AG20443 (cell line): Measurements from ENCODE around the gene MRPS27.
"Not testable (repeated sequence)": the region's sequence is repeated elsewhere in the genome, so short reads cannot be mapped to it uniquely, and the experiment has no call there.

Experiments used
- DNase-seq: peaks from one replicate; pipeline ENCODE4 v3.0.0; 2012; ENCODE audit warnings: low spot score, mixed read lengths

MRPS27 gene

DNA sequence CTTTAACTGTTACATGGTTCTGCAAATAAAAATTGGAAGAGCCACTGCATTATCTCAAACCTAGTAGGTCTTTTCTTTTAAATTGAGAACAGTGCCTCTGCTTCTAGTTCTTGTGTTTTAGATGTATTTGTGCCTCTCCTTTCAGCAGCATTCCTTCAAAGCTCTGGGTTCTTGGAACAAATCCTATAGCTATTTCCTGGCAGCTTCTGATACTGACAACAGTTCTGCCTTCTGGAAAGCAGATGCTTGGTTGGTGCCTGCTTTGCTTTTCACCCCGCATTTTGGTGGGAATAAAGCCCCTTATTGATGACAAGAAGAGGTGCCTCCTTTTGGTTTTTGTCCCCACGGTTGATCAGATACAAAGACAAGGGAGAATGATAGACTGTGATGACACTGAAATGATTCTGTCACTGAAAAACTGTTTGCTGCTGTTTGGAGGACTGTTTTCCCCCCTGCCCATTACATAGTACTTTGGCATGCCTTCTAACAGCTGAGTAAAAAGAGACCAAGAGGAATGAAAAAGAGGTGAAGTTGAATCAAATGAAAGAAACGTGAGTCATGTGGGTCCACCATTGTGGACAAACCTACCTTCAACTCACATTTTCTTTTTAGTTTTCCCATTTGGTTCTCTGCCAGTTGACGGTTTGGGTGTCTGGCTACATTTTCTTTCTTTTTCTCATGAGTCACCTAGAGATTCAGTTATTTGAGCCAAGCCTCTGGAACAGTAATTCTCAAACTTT lies 5.7 kb upstream of the MRPS27 start:
- DNase-seq: peak; percentile 45

DNA sequence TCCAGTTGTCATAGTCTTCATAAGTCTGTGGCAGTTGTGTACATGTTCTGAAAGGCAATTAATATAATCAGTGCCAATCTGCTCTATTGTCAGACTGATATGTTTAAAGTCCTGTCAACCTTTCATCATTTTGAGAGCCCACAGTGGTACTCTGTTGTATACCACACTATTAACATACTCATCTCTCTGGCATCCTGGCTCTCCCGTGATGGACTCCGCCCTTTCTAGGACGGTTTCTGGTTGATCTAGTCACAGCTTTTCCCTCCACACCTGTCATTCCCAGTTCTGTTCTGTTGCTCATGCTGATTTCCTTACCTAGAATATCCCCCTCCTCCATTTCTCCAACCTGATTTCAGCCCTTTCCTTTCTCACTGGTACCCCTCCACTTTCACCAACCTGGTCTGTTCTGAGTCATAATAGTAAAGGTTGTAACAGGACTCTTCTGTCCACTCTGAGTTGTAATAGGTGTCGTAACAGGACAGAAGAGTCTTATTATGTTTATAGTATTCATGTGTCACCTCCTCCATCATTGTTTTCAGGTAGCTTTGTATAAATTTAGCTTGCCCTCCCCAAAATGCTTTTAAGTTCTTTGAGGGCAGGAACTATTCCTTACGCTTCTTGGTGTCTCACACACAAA lies 4.3 kb upstream of the MRPS27 start:
- no peak for DNase-seq

DNA sequence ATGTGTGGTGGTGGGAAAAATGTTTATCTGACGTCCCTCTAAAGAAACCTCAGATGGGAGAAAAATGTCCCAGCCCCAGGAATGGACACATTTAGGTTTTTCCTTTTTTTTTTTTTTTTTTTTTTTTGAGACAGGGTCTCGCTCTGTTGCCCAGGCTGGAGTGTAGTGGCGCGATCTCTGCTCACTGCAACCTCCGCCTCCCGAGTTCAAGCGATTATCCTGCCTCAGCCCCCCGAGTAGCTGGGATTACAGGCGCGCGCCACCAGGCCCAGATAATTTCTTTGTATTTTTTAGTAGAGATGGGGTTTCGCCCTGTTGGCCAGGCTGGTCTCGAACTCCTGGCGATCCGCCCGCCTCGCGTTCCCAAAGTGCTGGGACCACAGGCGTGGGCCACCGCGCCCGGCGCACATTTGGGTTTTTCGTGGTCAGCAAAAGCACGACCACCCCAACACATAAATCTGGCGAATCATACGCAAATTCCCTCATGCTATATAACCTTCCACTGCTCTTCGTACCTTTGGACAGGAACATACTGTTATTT lies 535 bp downstream of the MRPS27 start:
- DNase-seq: not testable (repeated sequence)

DNA sequence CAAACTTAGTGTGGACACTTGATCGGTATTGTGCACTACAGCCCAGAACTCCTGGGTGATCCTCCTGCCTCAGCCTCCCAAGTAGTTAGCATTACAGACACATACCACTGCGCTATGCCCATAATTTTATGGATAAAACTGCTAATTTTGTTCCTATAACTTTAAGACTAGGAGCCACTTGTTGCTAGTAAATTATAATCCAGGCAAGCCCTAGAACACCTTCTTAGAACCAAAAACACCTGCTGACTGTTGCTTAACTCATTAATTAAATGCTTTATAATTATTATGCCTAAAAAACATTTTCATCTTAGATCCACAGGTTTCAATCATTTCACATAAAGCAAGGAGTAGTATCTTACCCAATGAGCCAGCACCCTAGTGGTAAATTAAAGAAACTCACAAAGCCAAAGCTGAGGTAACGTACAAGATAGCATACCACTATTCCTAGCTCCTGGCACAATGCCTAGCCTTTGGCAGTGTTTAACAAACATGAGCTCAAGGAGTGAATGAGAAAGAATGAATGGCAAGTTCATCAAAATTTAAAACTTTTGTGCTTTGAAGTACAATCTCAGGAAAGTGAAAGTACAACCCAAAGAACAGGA lies 5.4 kb downstream of the MRPS27 start:
- DNase-seq: no peak

DNA sequence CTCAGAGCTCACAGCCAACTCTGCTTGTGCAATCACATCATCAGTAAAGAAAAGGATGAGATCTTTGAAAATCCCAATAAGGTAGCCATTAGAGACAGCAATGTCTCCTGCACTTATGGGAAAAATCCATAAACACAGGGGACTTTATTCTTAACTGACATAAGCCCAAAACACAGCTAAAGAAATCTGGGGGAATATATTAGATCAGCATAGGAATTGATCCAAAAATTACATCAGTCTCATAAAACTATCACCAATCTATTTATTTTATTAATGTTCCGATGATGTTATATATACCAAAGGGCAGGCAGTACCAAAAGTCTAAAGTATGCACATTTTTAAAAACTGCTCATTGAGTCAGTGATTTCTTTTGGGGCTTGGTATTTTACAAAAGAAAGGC lies 6.9 kb downstream of the MRPS27 start:
- no peak for DNase-seq

DNA sequence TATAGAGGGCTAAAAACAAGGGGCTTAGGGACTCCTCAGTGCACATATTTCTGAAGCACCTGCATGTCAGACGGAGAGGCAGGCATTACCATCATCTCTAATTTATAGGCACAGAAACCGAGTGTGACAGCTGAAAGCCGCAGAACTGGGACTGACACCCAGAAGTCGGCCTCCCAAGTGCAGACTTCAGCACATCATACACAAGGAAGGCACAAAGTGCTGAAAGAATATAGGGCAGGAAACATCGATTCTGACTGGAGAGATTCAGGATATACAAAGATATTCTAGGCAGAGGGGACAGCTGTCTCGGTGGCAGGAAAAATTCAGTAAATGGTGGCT lies 11.2 kb downstream of the MRPS27 start:
- no peak for DNase-seq

DNA sequence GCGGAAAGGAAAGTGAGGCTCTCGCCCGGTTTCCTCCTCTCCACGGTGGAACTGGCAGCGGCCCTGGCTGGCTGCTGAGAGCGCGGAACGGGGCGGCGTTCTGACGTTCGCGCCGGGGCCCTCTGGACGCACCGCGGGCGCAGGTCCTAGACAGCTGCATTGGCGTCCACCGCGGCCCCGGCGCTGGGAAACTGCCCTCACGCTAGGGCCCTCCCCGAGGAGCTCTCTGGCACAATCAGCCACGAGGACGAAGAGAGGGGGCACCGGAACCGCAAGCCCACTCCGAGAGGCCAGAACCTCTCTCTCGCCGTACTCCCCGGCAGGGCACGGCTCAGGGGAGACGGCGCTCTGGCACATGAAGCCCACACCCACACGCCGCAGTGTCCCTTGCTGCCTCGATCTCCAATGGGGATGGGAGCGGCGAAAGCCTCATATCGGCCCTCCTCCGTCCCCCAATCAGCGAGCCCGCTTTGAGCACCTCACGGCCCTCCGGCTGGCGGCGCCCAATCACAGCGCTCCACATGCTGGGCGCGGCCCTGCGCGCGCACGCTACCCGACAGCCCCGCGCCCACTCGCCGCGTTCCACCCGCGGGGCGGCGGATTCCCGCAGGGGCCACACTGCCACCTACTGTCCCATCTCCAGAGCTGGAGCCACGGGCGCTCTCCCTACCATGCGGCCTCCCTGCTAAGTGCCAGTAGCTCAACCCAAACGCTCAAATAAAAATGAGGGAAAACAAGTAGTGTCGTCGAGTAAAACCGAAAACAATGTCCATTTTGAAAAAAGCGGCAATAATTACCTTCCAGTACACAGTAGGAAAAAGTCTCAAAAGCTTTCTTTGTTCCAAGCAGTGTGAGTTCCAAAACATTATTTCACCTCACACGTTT lies 11.8 kb downstream of the MRPS27 start:
- peak; percentile 99 for DNase-seq

DNA sequence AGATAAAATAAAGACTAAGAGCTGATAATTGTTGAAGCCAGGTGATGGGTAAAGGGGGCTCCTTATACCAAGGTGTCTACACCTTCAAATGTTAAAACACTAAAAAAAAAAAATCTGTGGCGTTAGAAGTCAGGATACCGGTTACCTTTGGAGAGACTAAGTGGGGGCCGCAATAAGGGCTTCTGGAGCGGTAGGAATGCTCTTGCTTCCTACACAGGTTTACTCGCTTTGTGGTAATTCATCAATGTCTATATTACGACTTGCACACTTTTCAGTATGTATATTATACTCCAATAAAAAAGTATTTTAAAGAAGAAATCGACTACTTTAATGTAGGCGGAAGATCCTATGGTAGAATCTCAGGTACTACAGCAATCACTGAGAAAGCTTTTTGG lies 12.5 kb downstream of the MRPS27 start:
- no peak for DNase-seq

DNA sequence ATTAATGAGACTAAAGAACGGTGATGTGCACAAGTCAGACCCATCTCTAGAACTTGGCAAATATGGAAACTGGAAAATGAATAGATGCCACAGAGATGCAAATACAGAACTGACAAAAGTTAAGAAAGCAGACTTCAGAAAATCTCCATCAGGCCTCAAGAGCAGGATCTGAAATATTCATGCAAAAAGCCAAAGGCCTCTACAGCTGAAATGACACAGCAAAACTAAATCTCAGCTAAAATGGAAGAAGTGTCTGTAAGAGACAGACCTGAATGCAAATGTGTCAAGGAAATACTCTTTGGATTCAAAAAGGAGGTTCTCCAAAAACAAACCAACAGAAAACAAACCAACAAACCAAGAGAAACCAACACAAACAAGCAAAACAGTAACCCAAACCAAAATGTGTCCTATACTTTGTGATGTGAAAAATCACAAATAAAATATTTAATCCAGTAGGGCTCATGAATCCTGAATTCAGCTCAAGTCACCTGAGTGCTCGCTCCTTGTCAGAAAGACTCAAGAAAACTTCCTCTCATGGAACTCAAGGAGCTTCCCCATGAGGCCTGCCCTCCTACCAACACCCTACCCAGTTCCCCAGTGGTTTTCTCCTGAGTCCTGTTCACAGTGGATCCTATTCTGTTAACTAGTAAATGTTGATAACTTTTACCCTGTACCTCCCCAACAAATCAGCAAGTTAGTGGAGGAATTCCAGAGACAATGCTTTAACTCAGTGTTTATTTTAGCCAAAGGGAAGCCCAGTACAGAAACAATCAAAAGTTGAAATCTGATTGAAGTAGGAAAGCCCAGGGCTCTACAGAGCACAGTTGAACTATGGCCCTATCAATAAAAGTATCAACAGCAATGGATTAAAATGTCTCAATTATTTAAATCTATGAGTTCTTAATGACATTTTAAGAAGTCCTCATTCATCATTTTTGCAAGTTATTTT lies 14.6 kb downstream of the MRPS27 start:
- no peak for DNase-seq

DNA sequence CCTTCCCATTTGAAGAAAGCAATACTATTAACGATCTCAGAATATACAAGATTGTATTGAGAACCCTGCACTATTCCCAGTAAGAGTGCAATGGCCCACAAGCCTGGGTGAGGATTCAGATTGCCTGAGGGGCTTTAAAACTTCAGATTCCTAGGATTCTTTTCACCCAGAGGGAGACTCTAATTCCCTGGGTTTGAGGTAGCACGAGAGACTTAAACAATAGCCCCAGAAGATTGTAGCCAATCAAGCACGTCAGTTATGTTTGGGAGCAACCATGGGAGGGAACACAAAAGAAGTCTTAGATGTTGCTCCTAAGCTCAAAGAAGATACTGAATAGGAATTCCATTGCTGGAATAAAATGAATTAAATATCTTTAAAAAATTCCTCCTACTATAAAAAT lies 17.9 kb downstream of the MRPS27 start:
- DNase-seq: no peak

DNA sequence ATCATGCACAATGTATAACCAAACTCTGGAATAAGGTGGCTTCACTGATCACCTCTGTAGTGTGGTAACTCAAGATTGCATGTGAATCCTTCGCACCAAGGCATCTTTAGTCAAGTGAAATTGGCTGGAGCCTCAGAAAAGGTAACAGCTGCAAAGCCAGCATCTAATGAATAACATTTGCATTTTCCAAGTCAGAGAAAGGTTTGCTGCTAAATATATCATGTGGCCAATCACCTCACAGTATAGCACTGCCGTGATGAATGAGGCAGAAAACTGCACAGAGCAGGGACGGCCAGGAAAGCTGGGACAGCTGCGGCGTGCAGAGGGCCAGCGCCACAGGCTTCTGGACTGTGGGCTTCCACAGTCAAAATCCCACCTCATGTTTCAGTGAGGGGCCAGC lies 18.5 kb downstream of the MRPS27 start:
- no peak for DNase-seq

DNA sequence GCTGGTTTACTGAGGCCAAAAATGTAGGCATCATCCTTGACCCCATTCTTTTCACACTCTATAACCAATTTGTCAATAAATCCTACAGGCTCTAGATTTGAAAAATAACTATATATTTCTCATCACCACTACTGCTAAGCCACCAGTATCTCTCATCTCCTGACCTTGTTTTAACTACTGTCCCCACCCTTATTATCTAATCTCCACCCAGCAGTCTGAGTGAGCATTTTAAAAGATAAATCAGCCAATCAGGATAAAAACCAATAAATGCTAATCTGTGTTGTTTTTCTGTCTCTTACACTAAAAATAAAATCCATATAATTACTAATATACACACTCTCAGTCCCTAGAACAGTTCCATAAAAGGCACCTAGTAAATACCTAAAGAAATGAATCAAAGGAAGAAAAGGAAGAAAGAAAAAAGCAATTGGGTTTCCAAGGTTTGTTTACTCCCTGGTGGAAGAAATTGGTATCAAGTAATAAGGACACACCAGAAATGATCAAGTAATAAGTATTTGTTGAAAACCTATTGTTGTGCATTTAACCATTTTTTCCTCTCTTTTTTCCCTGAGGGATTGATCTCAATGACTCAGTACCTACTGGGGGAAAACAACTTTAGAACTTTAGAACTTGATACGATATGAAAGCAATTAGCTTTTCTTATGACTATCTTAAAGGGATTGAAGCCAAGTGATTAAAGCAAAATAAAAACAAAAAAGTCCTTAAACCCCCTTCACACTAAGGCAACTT lies 19.3 kb downstream of the MRPS27 start:
- no peak for DNase-seq

DNA sequence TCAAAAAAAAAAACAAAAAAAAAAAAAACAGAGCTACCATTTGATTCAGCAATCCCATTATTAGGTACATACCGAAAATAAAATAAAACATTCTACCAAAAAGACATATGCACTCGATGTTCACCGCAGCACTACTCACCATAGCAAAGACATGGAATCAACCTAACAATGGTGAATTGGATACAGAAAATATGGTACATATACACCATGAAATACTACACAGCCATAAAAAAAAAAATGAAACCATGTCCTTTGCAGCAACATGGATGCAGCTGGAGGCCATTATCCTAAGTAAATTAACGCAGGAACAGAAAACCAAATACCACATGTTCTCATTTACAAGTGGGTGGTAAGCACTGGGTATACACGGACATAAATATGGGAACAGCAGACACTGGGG lies 21.3 kb downstream of the MRPS27 start:
- no peak for DNase-seq

DNA sequence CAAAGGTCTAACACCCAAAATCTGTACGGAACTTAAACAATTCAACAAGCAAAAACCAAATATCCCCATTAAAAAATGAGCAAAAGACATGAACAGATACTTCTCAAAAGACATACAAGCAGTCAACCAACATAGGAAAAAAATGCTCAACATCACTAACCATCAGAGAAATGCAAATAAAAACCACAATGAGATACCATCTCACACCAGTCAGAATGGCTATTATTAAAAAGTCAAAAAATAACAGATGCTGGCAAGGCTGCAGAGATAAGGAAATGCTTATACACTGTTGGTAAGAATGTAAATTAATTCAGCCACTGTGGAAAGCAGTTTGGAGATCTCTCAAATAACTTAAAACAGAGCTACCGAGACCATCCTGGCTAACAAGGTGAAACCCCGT lies 21.9 kb downstream of the MRPS27 start:
- not testable (repeated sequence) for DNase-seq

DNA sequence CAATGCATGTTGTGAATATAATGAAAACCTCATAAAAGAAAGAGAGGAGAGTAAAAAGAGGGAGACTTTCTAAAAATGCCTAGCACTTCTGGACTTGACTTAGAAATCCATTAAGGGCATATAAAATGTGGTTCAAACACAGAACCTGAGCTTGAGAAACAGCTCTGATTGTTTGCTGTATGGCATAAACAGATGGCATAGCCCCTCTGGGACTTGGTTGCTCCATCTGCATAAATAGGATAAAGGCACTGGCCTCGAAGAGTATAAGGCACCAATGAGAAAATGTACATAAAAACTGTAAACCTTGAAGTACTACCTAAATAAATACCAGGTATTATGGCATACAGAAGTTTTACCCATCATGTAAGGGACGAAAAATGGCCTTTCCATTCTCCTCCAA lies 23.8 kb downstream of the MRPS27 start:
- no peak for DNase-seq

DNA sequence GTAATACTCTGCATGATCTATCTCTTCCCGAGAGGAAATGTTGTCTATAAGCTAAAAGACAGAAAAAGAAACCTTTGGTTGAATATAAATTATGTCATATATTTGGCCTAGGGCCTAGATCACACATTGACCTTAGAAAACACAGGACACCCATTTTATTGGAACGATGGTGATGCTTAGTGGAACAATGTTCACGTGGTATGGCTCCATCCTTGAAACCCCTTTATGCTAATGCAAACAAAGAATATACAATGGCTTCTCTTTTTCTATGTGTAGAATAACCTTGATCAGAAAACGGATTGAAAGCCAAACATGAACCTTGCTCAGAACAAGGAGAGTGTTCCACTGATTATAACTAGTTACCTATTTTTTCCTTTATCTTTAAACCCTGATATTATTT lies 24.5 kb downstream of the MRPS27 start:
- no peak for DNase-seq

DNA sequence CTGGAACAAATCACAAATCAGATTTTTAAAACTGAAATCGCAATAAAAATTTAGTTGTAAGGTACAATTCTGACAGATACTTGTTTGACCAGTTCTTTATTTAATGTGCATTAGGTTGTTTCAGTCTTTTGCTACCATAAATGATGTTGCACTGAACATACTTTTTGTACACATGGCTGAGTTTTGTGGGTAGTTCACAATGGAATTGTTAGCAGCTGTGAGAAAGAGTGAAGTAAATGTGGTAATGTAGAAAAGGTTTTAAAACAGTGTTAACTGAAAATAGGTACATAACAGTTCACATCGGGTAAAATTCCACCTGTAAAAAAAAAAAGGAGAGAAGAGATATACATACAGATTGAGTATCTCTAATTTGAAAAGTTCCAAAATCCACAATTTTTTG lies 25.6 kb downstream of the MRPS27 start:
- no peak for DNase-seq

DNA sequence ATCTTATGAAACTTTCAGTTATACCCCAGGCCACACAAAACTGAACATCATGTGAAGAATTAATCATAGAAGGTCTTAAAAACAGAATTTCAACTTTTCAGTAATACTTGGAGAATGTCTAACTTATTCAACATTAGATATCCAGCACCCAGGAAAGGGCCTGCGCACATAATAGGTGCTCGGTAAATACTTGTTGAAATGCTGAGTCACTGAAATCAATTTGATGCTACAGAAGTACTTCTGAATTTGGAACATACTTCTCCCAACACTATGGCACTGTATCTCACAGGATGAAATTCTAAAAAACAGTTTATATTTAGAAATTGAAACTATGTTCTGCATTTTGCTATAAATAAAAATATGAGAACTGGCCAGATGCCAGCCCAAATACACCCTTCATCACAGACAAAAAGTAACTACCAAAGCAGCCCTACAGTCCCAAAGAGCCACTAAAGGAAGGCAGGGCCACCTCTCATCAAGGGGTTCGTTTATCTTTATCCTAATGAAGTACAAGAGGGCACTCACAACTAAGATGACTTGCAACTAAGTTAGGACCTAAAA lies 26.5 kb downstream of the MRPS27 start:
- DNase-seq: no peak

DNA sequence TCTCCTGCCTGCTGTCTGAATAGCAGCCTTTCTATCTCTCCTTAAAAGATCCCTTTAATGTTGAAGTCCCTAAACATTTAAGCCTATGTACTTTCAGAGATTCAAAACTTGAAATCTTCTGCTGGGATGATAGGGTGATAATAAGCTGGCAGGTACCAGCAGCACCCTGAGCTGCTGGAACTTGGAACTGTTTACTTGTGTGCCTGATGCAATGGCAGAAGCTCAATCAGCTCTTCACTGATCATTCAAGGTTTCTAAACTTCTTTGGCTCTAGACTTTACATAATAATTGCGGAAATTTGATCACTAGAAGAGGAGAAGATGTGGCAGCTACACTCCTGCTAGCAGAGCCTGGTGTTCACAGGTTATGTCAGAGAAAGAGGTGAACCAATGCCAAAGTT lies 27.6 kb downstream of the MRPS27 start:
- DNase-seq: no peak

DNA sequence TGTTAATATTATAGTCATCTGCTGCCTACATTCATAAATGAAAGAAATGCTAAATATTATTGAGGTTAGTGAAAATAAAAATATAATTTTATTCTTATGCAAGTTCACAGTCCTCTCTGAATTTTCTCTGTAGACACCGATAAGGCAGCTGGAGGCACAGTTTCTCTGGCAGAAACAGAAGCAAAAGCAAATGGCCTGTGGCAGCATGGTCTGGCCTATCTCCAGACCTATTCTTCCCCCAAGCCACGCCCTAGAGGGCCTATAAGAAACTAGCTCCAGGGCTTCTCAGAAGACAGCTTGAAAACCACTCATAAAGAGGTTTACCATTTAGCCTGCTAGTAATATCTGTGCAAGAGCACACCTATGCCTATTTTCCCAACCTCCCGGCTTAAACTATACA lies 28.4 kb downstream of the MRPS27 start:
- no peak for DNase-seq
